ENCODE data around the gene LIPM. TPM values are rescaled to one million over a fixed set of nuclear protein-coding genes. Genes with fewer than 3 reads are reported as not detected.
A peak's percentile ranks its signal among the peaks of the same experiment; 100 is the strongest.

The LIPM gene
- total and polyA plus RNA-seq, 7 donors, result not detected

DNA sequence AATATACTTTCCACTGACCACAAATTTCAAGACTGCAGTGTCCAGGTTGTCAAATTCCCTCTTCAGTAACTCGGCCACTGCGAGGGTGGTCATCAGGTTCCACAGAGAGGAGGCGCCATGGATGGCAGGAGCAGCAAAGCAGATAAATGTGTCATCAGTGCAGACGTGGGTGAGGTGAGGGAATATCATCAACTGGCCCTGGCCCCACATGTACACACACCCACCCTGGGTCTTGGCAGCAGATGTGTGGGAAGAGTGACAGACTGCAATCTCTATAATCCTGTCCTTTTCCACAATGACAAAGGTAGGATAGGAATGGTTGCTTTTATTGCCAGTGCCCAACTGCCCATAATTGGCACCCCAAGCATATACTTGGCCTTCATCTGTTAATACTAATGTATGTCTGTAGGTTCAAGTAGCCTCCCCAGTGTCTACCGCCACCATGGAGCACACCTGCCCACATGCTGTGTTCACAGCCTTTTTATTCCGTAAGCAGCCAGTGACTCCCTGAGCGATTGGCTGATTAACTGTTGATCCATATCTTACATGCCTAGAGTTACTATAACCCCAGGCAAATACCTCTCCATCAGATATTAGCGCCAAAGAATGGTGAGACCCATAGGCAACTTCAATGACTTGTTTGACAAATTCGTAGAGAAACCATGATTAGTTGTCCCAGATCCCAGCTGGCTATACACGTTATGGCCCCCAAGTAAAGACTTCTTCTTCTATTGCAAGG is 16.3 kb upstream of the LIPM start:
- 90 to 92% methylated on average over 10 of the region's 10 CpGs for WGBS, 2 donors
- Histone ChIP-seq H3K27ac (no peak overlapping the region), H3K27me3 (no peaks in the 10 kb centered on the region), H3K4me1 (no peaks in the 10 kb centered on the region), H3K9me3 (no peaks in the 10 kb centered on the region), H3K36me3 (no peaks in the 10 kb centered on the region), H3K4me3 (no peak overlapping the region)
- no peak for TF ChIP-seq POLR2A (IDR thresholded peaks at IDR 0.05)
- TF ChIP-seq, protein P1, sequence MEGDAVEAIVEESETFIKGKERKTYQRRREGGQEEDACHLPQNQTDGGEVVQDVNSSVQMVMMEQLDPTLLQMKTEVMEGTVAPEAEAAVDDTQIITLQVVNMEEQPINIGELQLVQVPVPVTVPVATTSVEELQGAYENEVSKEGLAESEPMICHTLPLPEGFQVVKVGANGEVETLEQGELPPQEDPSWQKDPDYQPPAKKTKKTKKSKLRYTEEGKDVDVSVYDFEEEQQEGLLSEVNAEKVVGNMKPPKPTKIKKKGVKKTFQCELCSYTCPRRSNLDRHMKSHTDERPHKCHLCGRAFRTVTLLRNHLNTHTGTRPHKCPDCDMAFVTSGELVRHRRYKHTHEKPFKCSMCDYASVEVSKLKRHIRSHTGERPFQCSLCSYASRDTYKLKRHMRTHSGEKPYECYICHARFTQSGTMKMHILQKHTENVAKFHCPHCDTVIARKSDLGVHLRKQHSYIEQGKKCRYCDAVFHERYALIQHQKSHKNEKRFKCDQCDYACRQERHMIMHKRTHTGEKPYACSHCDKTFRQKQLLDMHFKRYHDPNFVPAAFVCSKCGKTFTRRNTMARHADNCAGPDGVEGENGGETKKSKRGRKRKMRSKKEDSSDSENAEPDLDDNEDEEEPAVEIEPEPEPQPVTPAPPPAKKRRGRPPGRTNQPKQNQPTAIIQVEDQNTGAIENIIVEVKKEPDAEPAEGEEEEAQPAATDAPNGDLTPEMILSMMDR (IDR thresholded peaks at IDR 0.05), result no peak
- TF ChIP-seq POLR2AphosphoS5 (IDR thresholded peaks at IDR 0.05), result no peak
- no peak for TF ChIP-seq EP300 (IDR thresholded peaks at IDR 0.05)
- intact Hi-C loops (cut with DNase I), result no loop called here
- no peak for DNase-seq

DNA sequence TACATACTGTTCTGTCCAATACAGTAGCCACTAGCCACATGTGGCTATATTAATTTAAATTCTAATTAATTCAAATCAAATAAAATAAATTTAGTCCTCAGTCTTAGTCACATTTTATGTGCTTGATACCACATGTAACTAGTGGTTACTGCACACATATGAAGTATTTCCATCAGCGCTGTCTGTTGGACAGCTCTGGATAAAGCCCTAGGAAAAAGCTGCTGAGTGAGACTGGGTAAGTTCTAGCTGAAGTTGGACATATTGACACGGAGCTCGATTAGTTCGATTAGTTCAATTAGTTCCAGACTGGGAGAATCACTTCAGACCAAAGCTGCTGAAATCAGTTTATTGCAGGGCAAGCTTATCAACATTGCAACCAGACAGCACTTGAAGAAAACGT is 15.1 kb upstream of the LIPM start:
- WGBS, 2 donors, result 80 to 91% methylated on average over 5 of the region's 5 CpGs
- Histone ChIP-seq H3K4me3 (no peak overlapping the region), H3K27ac (no peak overlapping the region), H3K27me3 (no peaks in the 10 kb centered on the region), H3K9me3 (no peaks in the 10 kb centered on the region), H3K36me3 (no peaks in the 10 kb centered on the region), H3K4me1 (no peaks in the 10 kb centered on the region)
- intact Hi-C loops (cut with DNase I), result no loop called here
- DNase-seq, result no peak
- TF ChIP-seq POLR2AphosphoS5 (IDR thresholded peaks at IDR 0.05) (no peak), POLR2A (IDR thresholded peaks at IDR 0.05) (no peak), EP300 (IDR thresholded peaks at IDR 0.05) (no peak)
- TF ChIP-seq, protein P1 (IDR thresholded peaks at IDR 0.05), result no peak

DNA sequence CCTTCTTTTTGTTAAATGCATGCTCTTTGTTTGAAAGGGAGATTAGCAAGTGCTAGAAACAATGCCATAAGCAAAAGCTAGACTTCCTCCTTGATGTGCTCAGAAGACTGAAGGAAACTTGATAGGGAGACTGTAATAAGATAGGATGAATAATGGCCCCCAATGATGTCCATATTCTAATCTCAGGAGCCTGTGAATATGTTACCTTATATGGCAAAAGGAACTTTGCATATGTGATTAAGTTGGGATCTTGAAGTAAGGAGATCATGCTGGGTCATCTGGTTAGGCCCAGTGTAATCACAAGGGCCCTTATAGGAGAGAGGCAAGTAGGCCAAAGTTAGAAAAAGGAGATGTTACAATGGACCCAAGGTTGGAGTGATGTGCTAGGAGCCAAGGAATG is 13.6 kb upstream of the LIPM start:
- Histone ChIP-seq H3K9me3 (no peaks in the 10 kb centered on the region), H3K27me3 (no peaks in the 10 kb centered on the region), H3K27ac (no peak overlapping the region), H3K4me3 (no peak overlapping the region), H3K36me3 (no peaks in the 10 kb centered on the region), H3K4me1 (no peaks in the 10 kb centered on the region)
- DNase-seq, result no peak
- intact Hi-C loops (cut with DNase I), result no loop called here
- TF ChIP-seq POLR2A (IDR thresholded peaks at IDR 0.05) (no peak), EP300 (IDR thresholded peaks at IDR 0.05) (no peak), POLR2AphosphoS5 (IDR thresholded peaks at IDR 0.05) (no peak)
- TF ChIP-seq, protein P1 (IDR thresholded peaks at IDR 0.05), result no peak

DNA sequence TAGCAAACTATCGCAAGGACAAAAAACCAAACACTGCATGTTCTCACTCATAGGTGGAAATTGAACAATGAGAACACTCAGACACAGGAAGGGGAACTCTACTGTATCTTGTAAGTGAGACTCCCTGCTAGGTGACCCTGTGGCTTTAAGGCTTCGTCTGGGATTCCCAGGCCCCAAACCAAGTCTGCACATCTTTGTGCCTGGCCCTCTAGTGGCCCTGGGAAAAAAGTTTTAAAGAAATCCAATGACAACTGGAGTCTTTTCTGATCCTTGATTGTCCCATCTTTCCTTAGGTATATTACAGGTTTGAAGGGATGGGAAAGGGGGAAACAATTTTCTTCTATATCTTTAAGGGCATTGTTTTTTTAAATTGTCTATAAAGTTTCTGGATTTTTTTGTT is 10.6 kb upstream of the LIPM start:
- DNase-seq, result no peak
- no peak for TF ChIP-seq EP300 (IDR thresholded peaks at IDR 0.05)
- no peak for TF ChIP-seq POLR2AphosphoS5 (IDR thresholded peaks at IDR 0.05)
- TF ChIP-seq, protein P1 (IDR thresholded peaks at IDR 0.05), result no peak
- no peak for TF ChIP-seq POLR2A (IDR thresholded peaks at IDR 0.05)
- H3K27me3 ChIP-seq, result no peaks in the 10 kb centered on the region
- no peaks in the 10 kb centered on the region for H3K36me3 ChIP-seq
- WGBS, 2 donors, result 53 to 57% methylated on average over 2 of the region's 2 CpGs
- no peak overlapping the region for H3K4me3 ChIP-seq
- H3K9me3 ChIP-seq, result no peaks in the 10 kb centered on the region
- intact Hi-C loops (cut with DNase I), result no loop called here
- no peak overlapping the region for H3K27ac ChIP-seq
- H3K4me1 ChIP-seq, result no peaks in the 10 kb centered on the region

DNA sequence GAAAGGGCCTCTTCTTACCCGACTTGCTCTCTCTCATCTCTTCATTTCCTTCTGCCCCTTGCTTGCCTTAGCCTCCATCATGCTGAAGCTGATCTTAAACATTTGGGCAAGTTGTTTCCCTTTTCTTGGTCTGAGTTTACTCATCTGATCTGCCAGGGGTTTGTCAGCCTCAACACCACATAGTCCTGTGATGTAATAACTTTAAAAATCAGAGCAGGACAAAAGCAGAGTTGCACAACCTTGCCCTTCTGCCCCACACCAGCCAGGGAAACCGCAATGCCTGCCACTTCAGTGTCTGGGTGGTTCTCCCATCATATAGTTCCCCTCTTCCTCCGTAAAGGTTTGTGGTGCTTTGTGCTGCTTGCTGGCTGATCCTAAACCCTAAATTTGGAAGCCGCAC is 9.9 kb upstream of the LIPM start:
- no peaks in the 10 kb centered on the region for H3K27me3 ChIP-seq
- WGBS, 2 donors, result 83 to 91% methylated on average over 4 of the region's 4 CpGs
- no peaks in the 10 kb centered on the region for H3K4me1 ChIP-seq
- no peak overlapping the region for H3K4me3 ChIP-seq
- no peaks in the 10 kb centered on the region for H3K9me3 ChIP-seq
- H3K36me3 ChIP-seq, result no peaks in the 10 kb centered on the region
- no peak for DNase-seq
- TF ChIP-seq, protein P1 (IDR thresholded peaks at IDR 0.05), result no peak
- TF ChIP-seq POLR2AphosphoS5 (IDR thresholded peaks at IDR 0.05), result peak in 1 of 4 donors; percentile 6
- no peak overlapping the region for H3K27ac ChIP-seq
- intact Hi-C loops (cut with DNase I), result no loop called here

All from sigmoid colon (tissue), 7 donors.